HG03432 (cell line): ENCODE results near the gene CCDC159.
"Not testable (repeated sequence)": the region's sequence is repeated elsewhere in the genome, so short reads cannot be mapped to it uniquely, and the experiment has no call there.

Source experiments
- ATAC-seq: cut with Tn5 transposase; IDR thresholded peaks from one replicate; pipeline ENCODE4 v1.9.1; 2021; ENCODE audit warnings: mild to moderate bottlenecking, moderate library complexity; ENCODE audit not compliant: unreplicated experiment

Gene CCDC159

GRCh38 chr19:11346104-11346940, at the start of gene CCDC159, which contains the start of gene TMEM205:
CCDC159 (plus strand) TSS chr19:11346519; CDS start chr19:11346607, 88 bp downstream.
TMEM205 (minus strand) TSS chr19:11346268; CDS start chr19:11345619, 649 bp downstream.
- ATAC-seq, result peak; percentile 88

- ATAC-seq, result no peak
Measured at GRCh38 chr19:11299946-11300810, 46.1 kb upstream of the CCDC159 start.

- ATAC-seq, result no peak
Measured at GRCh38 chr19:11300811-11301120, 45.6 kb upstream of the CCDC159 start.

GRCh38 chr19:11304936-11305335, 41.4 kb upstream of the CCDC159 start:
- no peak for ATAC-seq

GRCh38 chr19:11306337-11306736, 40.0 kb upstream of the CCDC159 start:
- ATAC-seq, result no peak

- ATAC-seq, result not testable (repeated sequence)
Measured at GRCh38 chr19:11320278-11320995, 25.9 kb upstream of the CCDC159 start.

- no peak for ATAC-seq
Measured at GRCh38 chr19:11321191-11322126, 24.9 kb upstream of the CCDC159 start.

GRCh38 chr19:11322269-11323024, 23.9 kb upstream of the CCDC159 start:
- no peak for ATAC-seq

- no peak for ATAC-seq
Measured at GRCh38 chr19:11323601-11324078, 22.7 kb upstream of the CCDC159 start.

GRCh38 chr19:11324079-11324661, 22.1 kb upstream of the CCDC159 start:
- ATAC-seq, result peak; percentile 42

GRCh38 chr19:11324748-11325389, 21.4 kb upstream of the CCDC159 start:
- ATAC-seq, result no peak

- ATAC-seq, result no peak
Measured at GRCh38 chr19:11325544-11325943, 20.8 kb upstream of the CCDC159 start.

- ATAC-seq, result no peak
Measured at GRCh38 chr19:11330127-11330526, 16.2 kb upstream of the CCDC159 start.

- ATAC-seq, result no peak
Measured at GRCh38 chr19:11331502-11331901, 14.8 kb upstream of the CCDC159 start.

GRCh38 chr19:11332822-11333221, 13.5 kb upstream of the CCDC159 start:
- ATAC-seq, result no peak

- ATAC-seq, result not testable (repeated sequence)
Measured at GRCh38 chr19:11333838-11334237, 12.5 kb upstream of the CCDC159 start.

GRCh38 chr19:11335449-11336146, 10.7 kb upstream of the CCDC159 start:
- no peak for ATAC-seq

GRCh38 chr19:11337080-11337479, 9.2 kb upstream of the CCDC159 start:
- ATAC-seq, result no peak
